GM12878 (cell line): ENCODE data around the gene GPR107. TPM values are rescaled to one million over a fixed set of nuclear protein-coding genes. Genes with fewer than 3 reads are reported as not detected.

Experiments
- ATAC-seq: fragments of 200-7000 bp; cut with Tn5 transposase; 3 replicates; pipeline ENCODE4 v1.9.1; 2020; ENCODE audit warnings: mild to moderate bottlenecking, moderate library complexity
- BruUV-seq: library from RNA; stranded (reverse); fragments of 400-500 nt; replicated peaks from 2 replicates; lab custom pipeline; 2021; lab: Mats Ljungman, UMichigan
- CTCF ChIA-PET: fragments of 300-600 bp; sonication (Branson Sonifier 250); formaldehyde crosslinking; extraction: SDS; loops from one replicate; lab custom pipeline; 2021; ENCODE audit warnings: inconsistent platforms; lab: Yijun Ruan, JAX
- POLR2A ChIA-PET: fragments of 350-600 bp; formaldehyde crosslinking; extraction: SDS; loops from one replicate; lab custom pipeline; 2021; ENCODE audit warnings: inconsistent platforms; lab: Charles Lee
- RAD21 ChIA-PET: fragments of 300-600 bp; sonication (Branson Sonifier 250); formaldehyde crosslinking; loops from one replicate; lab custom pipeline; 2023; ENCODE audit warnings: antibody characterized with exemption; ENCODE audit not compliant: unreplicated experiment; lab: Charles Lee
- SMC1A ChIA-PET: fragments of 300-600 bp; sonication (Branson Sonifier 250); formaldehyde crosslinking; loops from one replicate; lab custom pipeline; 2023; ENCODE audit not compliant: unreplicated experiment, uncharacterized antibody; lab: Charles Lee
- DNase-seq: peaks from one replicate; pipeline ENCODE4 v3.0.0-alpha.2; 2011; ENCODE audit warnings: low read depth, low spot score
- FAIRE-seq: peaks from 3 replicates; lab custom pipeline; 2011; peaks lifted over from hg19 to GRCh38; lab: Jason Lieb, UNC
- H2AFZ ChIP-seq: 2 replicates; pipeline ENCODE4 v1.6.0; 2011; ENCODE audit warnings: low read depth, low read length, control low read depth; ENCODE audit not compliant: control insufficient read depth
- H3K27ac ChIP-seq: 2 replicates; pipeline ENCODE4 v1.5.1; 2011; ENCODE audit warnings: control low read depth; ENCODE audit not compliant: control insufficient read depth, insufficient read depth
- H3K27me3 ChIP-seq, 2 experiments: replicated peaks in 1 of 2; 2 replicates each; pipeline versions ENCODE4 v1.6.0 to v1.6.1; 2011; ENCODE audit warnings: low read length in 1 of 2; ENCODE audit not compliant: control insufficient read depth in 2 of 2, insufficient read depth in 2 of 2
- H3K36me3 ChIP-seq, 2 experiments: 2 replicates each; pipeline ENCODE4 v1.5.1; 2011; ENCODE audit warnings: low read length in 1 of 2; ENCODE audit not compliant: control insufficient read depth in 2 of 2, insufficient read depth in 2 of 2
- H3K4me1 ChIP-seq: 2 replicates; pipeline ENCODE4 v1.6.1; 2011; ENCODE audit warnings: mild to moderate bottlenecking, low read length, moderate library complexity, mixed read lengths; ENCODE audit not compliant: control insufficient read depth, insufficient read depth
- H3K4me2 ChIP-seq: 2 replicates; pipeline ENCODE4 v1.6.0; 2011; ENCODE audit warnings: control low read depth; ENCODE audit not compliant: control insufficient read depth, insufficient read depth
- H3K4me3 ChIP-seq: fragments of 200-600 bp; sonication (generic); 2 replicates; pipeline ENCODE4 v1.5.1; 2016
- H3K79me2 ChIP-seq: 2 replicates; pipeline ENCODE4 v1.6.0; 2011; ENCODE audit warnings: low read length; ENCODE audit not compliant: control insufficient read depth, insufficient read depth
- H3K9ac ChIP-seq: 2 replicates; pipeline ENCODE4 v1.8.0; 2011; ENCODE audit warnings: low read length, control low read depth, mixed read lengths; ENCODE audit not compliant: control insufficient read depth, insufficient read depth
- H3K9me3 ChIP-seq: replicated peaks from 3 replicates; pipeline ENCODE4 v1.5.1; 2011; ENCODE audit warnings: mild to moderate bottlenecking, low read length; ENCODE audit not compliant: control insufficient read depth, insufficient read depth
- H4K20me1 ChIP-seq: 2 replicates; pipeline ENCODE4 v1.6.0; 2011; ENCODE audit not compliant: control insufficient read depth, insufficient read depth
- ATF7 ChIP-seq: fragments of 450-650 bp; IDR thresholded peaks from 2 replicates; pipeline ENCODE4 v1.6.1; 2016; ENCODE audit warnings: low read depth, mild to moderate bottlenecking
- CHD4 ChIP-seq: fragments of 200-600 bp; sonication (generic); IDR thresholded peaks from 2 replicates; pipeline ENCODE4 v1.6.1; 2016; ENCODE audit warnings: mild to moderate bottlenecking
- CREM ChIP-seq: IDR thresholded peaks from 2 replicates; pipeline ENCODE4 v1.6.1; 2014; ENCODE audit warnings: antibody characterized with exemption, low read depth
- FOS ChIP-seq: IDR thresholded peaks from 3 replicates; pipeline ENCODE4 v1.6.1; 2011; ENCODE audit warnings: borderline replicate concordance; ENCODE audit not compliant: insufficient read length; ENCODE audit errors: extremely low read depth
- IRF3 ChIP-seq: fragments of 450-650 bp; IDR thresholded peaks from 2 replicates; pipeline ENCODE4 v1.6.1; 2014; ENCODE audit warnings: mild to moderate bottlenecking
- JUNB ChIP-seq: IDR thresholded peaks from 2 replicates; pipeline ENCODE4 v1.6.1; 2016; ENCODE audit warnings: antibody characterized with exemption, mild to moderate bottlenecking
- KLF5 ChIP-seq: fragments of 450-650 bp; IDR thresholded peaks from 2 replicates; pipeline ENCODE4 v1.6.1; 2014; ENCODE audit warnings: mild to moderate bottlenecking; ENCODE audit not compliant: partially characterized antibody
- MTA2 ChIP-seq: fragments of 450-650 bp; IDR thresholded peaks from 2 replicates; pipeline ENCODE4 v1.6.1; 2016; ENCODE audit warnings: low read depth, mild to moderate bottlenecking, moderate library complexity
- NFIC ChIP-seq: IDR thresholded peaks from 2 replicates; pipeline ENCODE4 v1.6.1; 2012; ENCODE audit warnings: low read depth, mild to moderate bottlenecking, inconsistent platforms, low read length, moderate library complexity
- PAX5 ChIP-seq: IDR thresholded peaks from 2 replicates; pipeline ENCODE4 v1.6.1; 2011; ENCODE audit warnings: low read depth, low read length, borderline replicate concordance
- POLR2AphosphoS5 ChIP-seq: IDR thresholded peaks from 2 replicates; pipeline ENCODE4 v1.6.1; 2011; ENCODE audit warnings: mild to moderate bottlenecking, low read length, inconsistent platforms
- RAD21 ChIP-seq: IDR thresholded peaks from 2 replicates; pipeline ENCODE4 v1.6.1; 2011; ENCODE audit warnings: mild to moderate bottlenecking, low read depth, low read length, moderate library complexity; ENCODE audit not compliant: insufficient read depth
- SUPT20H ChIP-seq: IDR thresholded peaks from 2 replicates; pipeline ENCODE4 v1.6.1; 2011; ENCODE audit warnings: low read depth, mild to moderate bottlenecking, low read length, moderate library complexity, borderline replicate concordance; ENCODE audit not compliant: control insufficient read depth
- ZBTB40 ChIP-seq: fragments of 450-650 bp; IDR thresholded peaks from 2 replicates; pipeline ENCODE4 v1.6.1; 2016; ENCODE audit warnings: mild to moderate bottlenecking, moderate library complexity, borderline replicate concordance
- ZNF217 ChIP-seq: fragments of 450-650 bp; IDR thresholded peaks from 2 replicates; pipeline ENCODE4 v1.6.1; 2017; ENCODE audit warnings: antibody characterized with exemption, mild to moderate bottlenecking
- WGBS: methylation state at CpG from one replicate; pipeline ENCODE4 v1.1.6; 2016; ENCODE audit warnings: low lambda C conversion rate; ENCODE audit not compliant: insufficient replicate concordance, insufficient coverage; ENCODE audit errors: missing lambda C conversion rate; 5-methylcytosine and 5-hydroxymethylcytosine counted together
- in situ Hi-C: fragments of 300-500 bp; cut with MboI; formaldehyde crosslinking; loops from 9 replicates; pipeline ENCODE4 v1.14.3; 2018; ENCODE audit warnings: mixed read lengths
- intact Hi-C: fragments of 100-400 bp; cut with micrococcal nuclease; formaldehyde crosslinking; loops from one replicate; pipeline ENCODE4 v1.14.2; 2022; ENCODE audit not compliant: unreplicated experiment
- polyA plus RNA-seq, 11 experiments: library from polyadenylated mRNA; depleted of rRNA in 4 of 11; unstranded in 6 of 11; stranded (reverse) in 5 of 11; fragments of >200 nt; fragmentation: Nextera tagmentation in 4 of 11; fragmentation: Illumina TruSeq in 1 of 11; extraction: Ambion mirVana in 4 of 11; extraction: Trizol in 1 of 11; gene quantifications; 1 replicate in 1 of 11; 2 replicates in 10 of 11; pipeline versions ENCODE4 v1.2.1 to v1.2.3, GENCODE V29; 2011 to 2016; ENCODE audit warnings: inconsistent platforms in 2 of 11, missing spikeins in 2 of 11, low read depth in 1 of 11
- total RNA-seq, 4 experiments: library from RNA; depleted of rRNA in 3 of 4; stranded (reverse); fragments of >200 nt in 3 of 4; fragmentation: Illumina TruSeq in 1 of 4; extraction: Trizol in 1 of 4; gene quantifications; 2 replicates each; pipeline versions ENCODE4 v1.2.1 to v1.2.3, GENCODE V29; 2013 to 2021

GPR107 gene
- total and polyA plus RNA-seq, 10 of the 15 experiments (the other 5 are each of a cell fraction or from before 2014, with no cell fraction given) = 2.7 to 21.4 (median 10.6) TPM

- no peaks in the 10 kb centered on the region for H3K27me3 ChIP-seq
- BruUV-seq = no TSS peak
- no peaks in the 10 kb centered on the region for H3K9me3 ChIP-seq
- ATAC-seq (peak; percentile 7), DNase-seq (peak; percentile 75), FAIRE-seq (no peak)
- H3K36me3 ChIP-seq = peaks cover 1 to 11% of the 10 kb centered on the region in 2 experiments; a peak in 3 of 4 replicates
- peak overlapping the region; percentile 83 for H3K4me2 ChIP-seq
- H2AFZ ChIP-seq = no peak overlapping the region
- peak overlapping the region; percentile 70 for H3K4me3 ChIP-seq
- H3K27ac ChIP-seq = peak overlapping the region; percentile 83
- ChIA-PET CTCF (interaction anchor here (0.6 to 2.8 kb wide), 12 partner anchors 10 to 155 kb away, joined by 3 to 20 read pairs (median 4); no protein-coding TSS in a partner anchor), POLR2A (interaction anchor here (0.6 to 12.8 kb wide), 18 partner anchors 11 to 1903 kb away, joined by 3 to 247 read pairs (median 6); partner anchors contain the start of gene GPR107), RAD21 (interaction anchor here (0.7 to 13.2 kb wide), 13 partner anchors 13 to 153 kb away, joined by 3 to 254 read pairs (median 22); no protein-coding TSS in a partner anchor), SMC1A (interaction anchor here (0.6 to 28.7 kb wide), 22 partner anchors 8 to 199 kb away, joined by 3 to 763 read pairs (median 6); no protein-coding TSS in a partner anchor)
- intact Hi-C loops (loop anchor here (2.0 kb wide), 2 partner anchors 51 to 151 kb away; no protein-coding TSS in a partner anchor), in situ Hi-C loops (loop anchor here (5.0 to 25.0 kb wide), 2 partner anchors 152 to 1673 kb away; no protein-coding TSS in a partner anchor)
- peaks cover 21% of the 10 kb centered on the region for H3K4me1 ChIP-seq
- H3K9ac ChIP-seq = peak overlapping the region; percentile 100
- 2% methylated on average over 5 of the region's 6 CpGs for WGBS
- H4K20me1 ChIP-seq = no peaks in the 10 kb centered on the region
- H3K79me2 ChIP-seq = peaks cover 97% of the 10 kb centered on the region
- TF ChIP-seq ATF7 (peak; percentile 64; the same call in 1 of the 2 replicates), NFIC (peak; percentile 87), CREM (peak; percentile 23; the same call in 1 of the 2 replicates), SUPT20H (no peak), MTA2 (peak; percentile 62; the same call in 1 of the 2 replicates), JUNB (peak; percentile 69), POLR2AphosphoS5 (peak; percentile 67), ZBTB40 (no peak), IRF3 (no peak), RAD21 (0 out of 2 replicates have a peak, but pooled peaks have one; percentile 23), FOS (no peak), PAX5 (0 out of 2 replicates have a peak, but pooled peaks have one; percentile 17), ZNF217 (no peak), CHD4 (no peak), KLF5 (no peak)
Measured at GRCh38 chr9:130039528-130040147, 14.1 kb upstream of the GPR107 start.
